A549 treated with ZK216348 at 1 μM for 4 hours (cell line): Measurements from ENCODE around the gene BIN2. TPM values are rescaled to one million over a fixed set of nuclear protein-coding genes. Genes with fewer than 3 reads are reported as not detected.

Experiments used
- total RNA-seq: library from RNA; stranded (reverse); fragments of 200-300 nt; extraction: Qiagen RNA extraction; gene quantifications from 5 replicates; pipeline ENCODE4 v1.2.3, GENCODE V29; 2022; ENCODE audit warnings: low read depth

Gene BIN2
- 0.09 to 0.19 TPM (median 0.14 TPM) in 4 of 5 replicates, not detected in the other for total RNA-seq

GRCh38 chr12:51323966-51324895 lies at the start of gene BIN2:
TSS of gene BIN2 (minus strand) at chr12:51324174. CDS start at chr12:51324102, 72 bp downstream.

DNA sequence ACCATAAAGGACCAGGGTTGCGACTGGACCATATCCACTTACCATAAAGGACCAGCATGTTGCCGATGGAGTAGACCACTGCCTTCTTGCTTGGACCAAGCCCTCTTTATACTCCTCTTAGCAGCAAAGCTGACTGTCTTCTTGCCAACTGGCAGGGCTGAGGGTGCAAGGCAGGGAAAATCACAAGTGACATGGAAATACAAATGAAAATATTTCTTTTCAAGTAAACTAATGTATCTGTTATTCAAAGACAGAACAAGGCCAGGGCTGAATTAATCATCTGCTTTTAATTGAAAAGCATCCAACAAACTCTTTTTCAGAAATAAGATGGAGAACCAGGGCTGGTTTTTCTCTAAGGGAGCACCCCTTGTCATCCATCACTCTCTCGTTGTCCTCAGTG lies 22.6 kb upstream of the BIN2 start, which contains the start of gene CELA1:
Gene CELA1 (minus strand): TSS at position 99 of the 400 bp plus-strand sequence. CDS start 41 bp downstream, at position 58.

DNA sequence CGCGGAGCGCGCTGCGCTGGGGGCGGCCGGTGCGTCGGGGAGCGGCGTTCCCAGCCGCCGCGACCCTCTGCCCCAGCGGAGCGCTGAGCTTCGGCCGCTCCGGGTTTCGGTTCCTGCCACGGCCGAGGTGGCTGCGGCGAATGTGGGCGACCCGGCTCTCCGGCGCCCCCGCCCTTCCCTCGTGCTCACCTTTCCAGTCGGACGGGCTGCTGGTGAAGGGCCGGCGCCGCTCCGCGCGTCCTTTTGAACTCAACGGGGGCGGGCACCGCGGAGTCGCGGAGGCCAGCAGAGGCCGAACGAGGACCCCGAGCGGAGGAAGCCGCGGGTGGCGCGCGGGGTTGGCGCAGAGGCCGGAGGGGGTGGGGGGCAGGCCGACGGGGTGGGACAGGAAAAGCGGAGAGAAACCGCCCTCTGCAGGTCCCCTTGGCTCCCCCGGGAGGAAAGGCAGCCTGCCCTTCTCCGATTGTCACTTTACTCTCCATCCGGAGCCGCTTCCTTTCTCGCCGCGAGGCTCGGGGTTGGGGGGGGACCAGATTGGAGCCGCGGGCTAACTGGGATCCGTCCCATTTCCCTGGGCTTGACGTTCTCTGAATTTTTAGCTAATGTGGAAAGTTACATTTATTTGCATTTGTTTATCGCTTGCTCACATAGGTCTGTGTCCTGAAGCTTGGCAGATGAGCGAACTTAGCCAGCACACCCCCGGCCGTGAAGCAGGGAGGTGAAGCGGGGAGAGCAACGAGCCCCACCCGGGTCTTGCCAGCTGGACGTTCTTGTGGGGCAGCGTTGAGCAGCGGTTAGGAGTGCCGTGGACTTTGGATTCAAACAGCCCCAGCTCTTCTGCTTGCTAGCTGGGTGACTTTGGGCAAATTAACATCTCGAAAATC lies 53.7 kb downstream of the BIN2 start, which contains the start of gene SMAGP:
Gene SMAGP (minus strand): TSS at position 349 of the 884 bp plus-strand sequence. CDS start 1,137 bp downstream, outside the sequence.

DNA sequence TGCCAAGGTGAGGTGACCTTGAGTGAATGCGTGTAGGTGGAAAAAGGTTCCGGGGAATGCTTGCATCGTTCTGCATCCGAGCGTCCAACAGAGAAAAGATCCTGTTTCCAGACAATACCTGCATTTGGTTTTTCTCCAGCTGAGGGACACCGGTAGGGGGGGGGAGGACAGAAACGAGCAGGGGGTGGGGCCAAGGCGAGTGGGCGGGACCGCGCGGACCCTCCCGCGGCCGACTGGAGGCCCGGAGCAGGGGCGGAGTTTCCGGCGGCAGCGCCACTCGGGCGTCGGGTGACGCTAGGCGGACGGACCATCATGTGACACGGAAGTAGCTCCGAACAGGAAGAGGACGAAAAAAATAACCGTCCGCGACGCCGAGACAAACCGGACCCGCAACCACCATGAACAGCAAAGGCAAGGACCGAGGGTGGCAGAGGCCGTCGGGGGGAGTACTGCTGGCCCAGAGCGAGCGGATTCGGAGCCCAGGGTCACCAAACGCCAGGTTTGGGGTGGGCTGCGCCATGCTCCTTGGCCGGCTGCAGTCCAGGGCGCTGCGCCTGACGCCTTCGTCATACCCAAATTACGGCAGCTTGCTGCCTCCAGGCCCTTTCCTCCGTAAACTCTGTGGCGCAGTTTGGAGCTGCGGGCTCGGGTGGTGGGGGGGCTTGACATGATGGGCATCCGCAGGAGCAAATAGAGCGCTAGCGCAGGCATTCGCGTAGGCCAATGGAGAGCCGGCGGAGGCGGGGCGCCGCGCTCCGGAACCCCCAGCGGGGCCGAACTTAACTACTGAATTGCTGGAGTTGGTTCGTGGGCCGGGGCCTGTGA lies 85.3 kb downstream of the BIN2 start, which contains the start of gene DAZAP2:
Gene DAZAP2 (plus strand): TSS at position 317 of the 825 bp plus-strand sequence. CDS start 82 bp downstream, at position 399.

Other genes starting within 250 kb of the BIN2 start
- 11.8 to 16.1 TPM (median 13.8 TPM) in 5 replicates for gene CSRNP2, start 240.6 kb downstream of the BIN2 start, total RNA-seq
- 18.8 to 22.2 TPM (median 21.1 TPM) in 5 replicates for gene TFCP2, start 151.0 kb downstream of the BIN2 start, total RNA-seq
- gene POU6F1, start 106.1 kb downstream of the BIN2 start, total RNA-seq = 1.0 to 3.9 TPM (median 1.6 TPM) in 5 replicates
- gene DAZAP2, start 85.3 kb downstream of the BIN2 start, total RNA-seq = 303 to 355 TPM (median 335 TPM) in 5 replicates
- gene SMAGP, start 53.8 kb downstream of the BIN2 start, total RNA-seq = 23.9 to 26.6 TPM (median 24.1 TPM) in 5 replicates
- gene CELA1, start 22.5 kb upstream of the BIN2 start, total RNA-seq = not detected in 5 replicates
- 2.3 to 4.5 TPM (median 3.6 TPM) in 5 replicates for gene GALNT6, start 67.2 kb upstream of the BIN2 start, total RNA-seq
- 0.77 to 1.8 TPM (median 1.6 TPM) in 5 replicates for gene SLC4A8, start 100.7 kb upstream of the BIN2 start, total RNA-seq